Posterior cingulate gyrus (tissue), 11 donors: ENCODE data around the gene SSBP4.

Source experiments
- DNase-seq, 10 donors: peaks; one replicate each; pipeline versions ENCODE4 v3.0.0 to v3.0.0-alpha.2; 2020 to 2021; ENCODE audit warnings: mixed read lengths in 3 of 10
- intact Hi-C: fragments of 100-400 bp; cut with DNase I; formaldehyde crosslinking; loops from one replicate; pipeline ENCODE4 v1.15.1; 2023

The SSBP4 gene

DNA sequence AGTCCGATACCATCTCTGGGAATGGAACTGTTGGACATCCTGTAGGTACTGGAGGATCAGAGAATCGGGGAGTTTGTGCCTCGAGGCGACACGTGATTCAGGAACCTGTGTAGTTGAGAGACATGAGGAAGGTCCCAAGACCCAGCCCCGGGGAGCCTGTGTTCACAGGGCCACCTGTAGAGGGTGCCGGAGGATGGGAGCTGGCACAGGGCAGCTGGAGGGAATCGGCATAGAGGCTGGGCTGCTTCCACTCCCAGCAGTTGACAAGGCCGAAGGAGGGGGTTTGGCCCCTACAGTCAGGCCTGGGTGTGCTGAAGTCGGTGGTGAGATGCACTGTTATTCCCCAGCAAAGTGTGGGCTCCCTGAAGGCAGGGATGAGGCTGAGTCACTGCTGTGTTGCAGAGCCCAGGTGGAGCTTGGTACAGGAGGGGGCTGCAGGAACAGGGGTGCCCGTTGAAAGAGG is 21.2 kb downstream of the SSBP4 start:
- intact Hi-C loops: no loop called here
- DNase-seq: no peak

DNA sequence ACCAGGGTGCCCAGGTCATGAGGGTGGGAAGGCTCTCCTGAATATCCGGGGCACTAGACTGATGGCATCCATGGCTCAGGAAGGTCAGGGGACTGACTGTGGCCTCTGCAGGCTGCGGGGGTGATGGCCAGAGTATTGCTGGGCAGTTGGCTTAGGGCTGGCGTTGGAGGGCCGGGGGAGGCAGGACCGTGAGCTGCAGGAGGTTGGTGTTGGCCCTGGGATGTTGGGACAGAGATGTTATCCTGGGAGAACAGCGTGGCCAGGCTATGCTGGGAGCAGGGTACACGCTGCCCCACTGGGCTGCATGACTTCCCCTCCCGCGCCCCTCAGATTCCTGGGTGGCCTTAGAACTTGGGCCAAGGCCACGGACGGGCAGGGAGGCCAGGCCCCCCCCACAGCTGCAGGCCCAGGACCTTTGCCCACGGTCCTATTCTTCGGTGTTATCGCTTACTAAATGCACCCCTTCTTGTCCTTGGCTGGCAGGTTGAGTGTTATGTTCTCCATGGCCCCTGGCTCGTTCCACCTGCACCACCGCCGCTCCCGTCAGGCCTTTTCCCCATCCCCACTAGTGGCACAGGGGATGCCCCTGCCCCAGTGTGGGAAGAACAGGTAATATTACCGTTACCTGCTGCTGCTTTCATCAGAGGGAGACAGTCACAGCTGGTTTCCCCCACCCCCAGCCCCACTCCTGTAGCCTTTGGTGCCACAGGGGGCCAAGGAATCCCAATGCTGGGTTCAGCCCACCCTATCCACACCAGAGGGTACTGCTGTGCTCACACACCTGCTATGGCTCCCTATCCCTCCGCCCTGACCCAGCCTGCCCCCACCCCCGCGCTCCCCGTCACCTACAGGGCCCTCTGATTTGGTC is 22.0 kb downstream of the SSBP4 start:
- intact Hi-C loops: no loop called here
- DNase-seq: peak in 1 of 10 donors; percentile 67

DNA sequence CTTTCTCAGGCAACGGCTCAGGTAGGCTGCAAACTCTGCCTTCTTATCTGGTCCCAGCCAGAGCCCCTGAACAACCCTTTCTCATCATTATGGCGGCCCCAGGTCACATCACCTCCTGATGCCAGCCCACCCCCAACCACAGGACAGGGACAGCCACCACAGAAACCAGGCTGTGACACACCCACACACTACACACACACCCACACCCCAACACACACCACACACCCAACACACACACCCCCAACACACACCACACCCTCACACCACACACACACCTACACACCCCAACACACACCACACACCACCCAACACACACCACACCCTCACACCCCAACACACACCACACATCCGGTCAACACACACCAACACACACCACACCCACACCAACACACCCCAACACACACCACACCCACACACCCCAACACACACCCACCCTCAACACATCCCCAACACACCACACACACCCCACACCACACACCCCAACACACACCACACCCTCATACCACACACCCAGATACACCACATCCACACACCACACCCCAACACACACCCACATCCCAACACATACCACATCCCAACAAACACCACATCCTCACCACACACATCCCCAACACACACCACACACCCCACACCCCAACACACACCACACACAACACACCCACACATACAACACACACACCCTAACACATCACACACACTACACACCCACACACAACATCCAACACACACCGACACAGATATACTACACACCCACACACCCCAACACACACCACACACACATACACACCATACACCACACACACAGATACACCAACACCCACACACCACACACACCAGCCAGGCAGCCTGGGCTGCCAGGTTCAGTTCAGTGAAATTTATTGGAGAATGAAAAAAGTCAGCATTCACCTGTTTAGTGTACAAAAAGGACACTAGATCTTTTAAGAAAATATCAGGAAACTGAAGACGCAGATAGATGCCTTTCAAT is 22.9 kb downstream of the SSBP4 start:
- intact Hi-C loops: no loop called here
- no peak for DNase-seq

DNA sequence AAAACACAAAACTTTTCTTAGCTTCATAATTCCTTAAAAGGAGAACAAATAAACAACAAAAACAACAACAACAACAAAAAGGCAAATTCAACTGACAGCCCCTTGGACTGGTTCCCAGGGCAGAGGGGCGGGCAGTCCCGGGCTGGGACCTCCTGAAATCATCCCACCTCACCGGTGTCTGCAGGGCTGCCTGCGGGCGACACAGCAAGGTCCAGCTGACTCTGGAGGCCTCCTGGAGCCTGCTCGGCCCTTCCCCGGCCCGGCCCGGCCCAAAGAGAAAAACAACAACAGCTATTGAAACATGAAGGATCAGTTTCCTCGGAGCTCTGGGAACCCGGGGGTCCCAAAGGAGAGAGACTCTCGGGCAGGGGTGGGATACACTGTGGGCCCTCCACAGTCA is 23.7 kb downstream of the SSBP4 start:
- no peak for DNase-seq
- intact Hi-C loops: no loop called here

DNA sequence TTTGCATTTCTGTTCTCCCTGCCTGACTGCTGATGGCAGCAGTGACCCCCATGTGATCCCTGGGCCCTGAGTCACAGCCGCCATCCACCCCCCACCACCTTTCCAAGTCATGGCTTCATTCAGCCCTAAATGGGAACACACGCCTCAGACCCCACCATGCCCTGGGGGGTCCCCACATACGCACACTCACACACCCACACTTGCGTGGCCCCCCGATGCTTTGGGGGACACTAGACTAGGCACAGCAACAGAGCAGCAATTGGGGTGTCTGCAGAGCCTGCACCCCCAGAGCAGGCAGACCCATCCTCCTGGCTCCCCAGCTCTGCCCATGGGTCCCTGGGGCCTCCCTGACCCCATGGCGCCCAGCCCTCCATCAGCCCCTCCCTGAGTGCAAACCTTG is 24.2 kb downstream of the SSBP4 start:
- intact Hi-C loops: no loop called here
- DNase-seq: no peak

DNA sequence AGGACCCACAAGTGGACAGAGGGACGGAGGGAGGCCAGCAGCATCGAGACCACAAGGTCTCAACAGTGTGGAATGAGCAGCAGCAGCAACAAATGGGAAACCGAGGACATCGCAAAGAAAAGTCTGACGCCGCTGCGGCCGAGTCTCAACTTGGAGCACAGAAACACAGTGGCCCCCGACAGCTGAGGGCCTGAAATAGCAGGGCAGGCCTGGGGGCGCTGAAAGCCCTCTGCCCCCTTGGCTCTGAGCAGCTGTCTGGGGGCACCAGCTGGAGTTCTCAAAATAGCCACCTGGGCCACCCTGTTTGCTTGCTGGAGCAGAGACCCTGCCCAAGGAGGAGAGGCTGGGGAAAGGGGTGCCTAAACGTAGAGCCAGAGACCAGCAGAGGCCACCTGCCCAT is 24.6 kb downstream of the SSBP4 start:
- intact Hi-C loops: no loop called here

DNA sequence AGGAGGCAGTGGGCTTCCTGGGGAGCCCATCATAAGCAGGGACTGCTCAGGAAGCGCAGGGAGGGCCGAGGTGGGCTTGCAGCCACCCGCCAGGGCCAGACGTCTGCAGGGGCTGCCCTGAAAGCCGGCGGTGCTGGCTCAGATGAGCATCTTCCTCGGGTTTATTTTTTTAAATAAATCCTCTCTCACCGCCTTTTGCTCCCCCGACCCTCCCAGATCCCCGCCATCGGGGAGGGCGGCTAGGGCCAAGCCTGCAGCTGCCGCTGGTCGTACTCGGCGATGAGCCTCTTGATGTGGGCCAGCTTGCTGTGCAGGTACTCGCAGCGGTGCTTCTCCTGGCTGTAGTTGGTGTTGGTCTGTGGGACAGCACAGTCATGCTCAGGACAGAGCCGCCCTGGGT is 25.3 kb downstream of the SSBP4 start:
- intact Hi-C loops: no loop called here
- no peak for DNase-seq

More for the DNA sequence above, 24.6 kb downstream of the SSBP4 start:
- no peak for DNase-seq

DNA sequence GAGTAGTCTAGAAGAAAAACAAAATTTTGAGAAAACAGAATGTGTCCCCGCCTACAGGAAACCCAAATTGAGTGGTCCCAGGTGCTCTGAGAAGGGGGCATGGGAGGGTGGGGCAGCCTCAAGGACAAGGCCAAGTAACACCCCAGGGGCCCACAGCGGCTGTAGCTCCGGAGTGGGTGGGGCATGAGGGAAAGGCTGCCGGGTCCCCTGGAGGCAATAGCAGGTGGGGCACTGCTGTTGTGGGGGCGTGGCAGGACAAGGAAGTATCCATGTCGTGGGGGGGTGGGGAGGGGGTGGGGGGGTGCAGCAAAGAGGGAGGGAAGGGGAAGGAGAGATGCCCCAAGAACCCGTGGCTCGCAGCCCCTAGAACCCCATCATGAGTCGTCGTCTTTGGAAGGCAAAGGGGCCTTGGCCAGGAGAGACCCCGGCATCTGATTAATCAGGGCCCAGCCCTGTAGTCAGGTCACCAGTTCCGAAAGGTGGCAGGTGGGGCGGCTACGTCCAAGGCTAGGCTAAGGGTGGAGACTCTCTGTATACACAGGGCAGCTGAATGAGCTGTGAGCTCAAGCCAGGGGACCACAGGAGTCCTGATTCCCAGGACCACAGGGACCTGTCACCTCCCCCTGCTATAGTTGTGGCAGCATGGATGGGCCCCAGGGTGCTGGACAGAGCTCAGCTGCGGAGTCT is 26.2 kb downstream of the SSBP4 start:
- intact Hi-C loops: no loop called here
- DNase-seq: no peak

DNA sequence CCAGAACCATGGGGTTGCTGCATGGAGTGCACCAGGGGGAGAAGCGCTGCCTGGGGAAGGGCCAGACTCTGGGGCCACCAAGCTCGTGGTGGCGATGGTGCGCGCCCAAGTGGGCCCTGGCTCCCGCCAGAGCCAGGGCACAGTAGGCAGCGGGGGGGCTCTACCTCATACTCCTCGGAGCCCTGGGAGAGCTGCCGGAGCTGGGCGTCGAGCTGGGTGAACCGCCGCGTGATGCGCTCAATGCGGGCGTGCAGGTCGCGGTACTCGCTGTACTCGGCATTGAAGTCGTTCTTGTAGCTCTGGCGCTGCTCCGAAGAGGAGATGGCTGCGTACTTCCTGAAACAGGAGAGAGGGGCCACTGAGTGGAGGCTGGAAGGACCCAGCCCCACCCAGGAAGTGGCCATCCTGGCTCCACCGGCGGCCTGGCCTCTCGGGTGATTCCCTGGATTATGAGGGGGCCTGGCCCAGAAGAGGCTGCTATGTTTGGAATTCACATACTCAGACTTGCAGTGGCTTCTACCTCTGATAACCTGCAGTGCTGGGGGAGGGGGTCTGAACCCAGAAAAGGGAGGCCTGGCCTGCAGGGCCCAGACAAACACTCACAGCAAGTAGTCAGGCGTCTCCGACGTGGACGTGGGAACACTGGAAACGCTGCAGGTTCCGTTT is 27.1 kb downstream of the SSBP4 start:
- intact Hi-C loops: no loop called here
- DNase-seq: no peak

DNA sequence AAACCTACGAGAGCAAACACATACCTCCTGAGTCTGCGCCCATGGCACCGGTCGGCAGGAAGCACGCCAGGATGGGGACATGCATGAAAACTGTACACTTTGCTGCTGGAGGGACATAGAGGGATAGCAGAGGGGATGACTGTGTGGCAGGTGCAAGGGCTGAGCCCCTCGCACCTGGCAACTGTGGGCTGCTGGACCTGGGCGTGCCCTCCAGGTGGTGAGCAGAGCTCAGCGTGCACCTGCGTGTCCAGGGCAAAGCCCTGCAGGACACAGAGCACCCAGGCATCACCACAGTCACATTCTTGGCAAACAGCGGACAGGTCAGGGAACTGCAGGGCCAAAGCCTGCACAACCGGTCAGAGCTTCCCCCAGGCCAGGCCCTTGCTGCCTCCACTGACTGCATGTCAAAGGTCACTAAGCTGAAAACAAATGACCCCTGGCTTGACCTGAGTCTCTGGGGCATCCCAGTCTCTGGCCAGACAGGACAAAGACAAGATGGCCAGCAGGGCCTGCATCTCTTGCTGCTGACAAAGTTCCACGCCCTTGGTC is 27.7 kb downstream of the SSBP4 start:
- intact Hi-C loops: no loop called here
- DNase-seq: no peak

DNA sequence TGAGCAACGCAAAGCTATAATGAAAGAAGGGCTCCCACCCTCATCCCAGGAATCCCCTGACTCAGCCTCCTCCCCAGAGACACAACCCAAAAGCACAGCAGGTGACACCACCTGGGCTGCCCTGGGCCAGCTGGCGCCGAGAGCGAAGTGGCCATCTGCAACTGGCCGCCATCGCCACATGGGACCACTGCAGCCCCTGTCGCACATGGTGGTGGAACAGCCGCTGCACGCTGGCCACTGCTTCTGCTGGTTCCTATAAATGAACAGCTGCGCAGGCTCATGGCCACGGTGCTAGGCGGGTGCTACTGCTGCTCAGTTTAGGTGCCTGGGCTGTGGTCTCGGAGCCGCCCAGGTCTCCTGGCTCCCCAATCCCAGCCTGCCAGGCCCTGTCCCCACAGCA is 30.4 kb downstream of the SSBP4 start:
- intact Hi-C loops: no loop called here
- no peak for DNase-seq

DNA sequence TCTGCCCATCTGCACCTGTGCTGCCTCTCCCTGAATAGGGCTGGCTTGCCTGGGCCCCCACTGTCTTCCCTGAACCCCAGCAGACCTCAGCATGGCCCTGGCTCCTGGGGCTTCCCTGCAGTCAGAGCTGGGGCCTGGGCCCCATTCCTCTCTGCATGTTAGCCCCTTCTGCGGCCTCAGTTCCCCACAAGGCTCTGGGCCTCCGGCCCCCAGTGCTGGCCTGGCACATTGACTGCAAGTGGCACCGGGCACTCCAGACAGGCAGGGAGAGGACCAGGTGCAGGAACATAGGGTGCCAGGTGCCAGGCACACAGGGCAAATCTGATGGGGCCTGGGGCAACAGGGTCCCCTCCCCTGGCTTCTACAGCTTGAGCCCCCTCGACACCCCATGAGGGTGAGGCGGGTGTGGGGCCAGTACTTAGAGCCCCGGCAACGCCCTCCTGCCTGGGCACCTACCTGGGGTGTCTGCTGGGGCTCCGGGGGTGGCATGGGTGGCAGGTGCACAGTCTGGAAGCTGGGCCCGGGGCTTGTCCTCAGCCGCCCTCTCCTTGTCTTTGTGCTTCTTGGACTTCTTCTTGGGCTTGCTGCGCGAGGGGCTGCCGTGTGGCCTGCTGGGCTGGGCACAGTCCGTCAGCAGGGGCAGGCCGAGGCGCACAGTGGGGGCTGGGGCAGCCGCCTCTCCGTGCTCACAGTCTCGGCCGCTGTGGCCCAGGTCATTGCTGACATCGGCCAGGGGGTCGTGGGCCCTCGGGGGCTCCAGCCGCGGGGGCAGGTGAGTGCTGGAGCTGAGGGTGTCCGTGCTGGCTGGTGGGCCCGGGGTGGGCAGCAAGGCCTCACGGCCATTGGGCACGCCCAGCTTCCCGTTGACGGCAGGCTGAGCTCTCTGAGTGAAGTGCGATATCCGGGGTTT is 31.1 kb downstream of the SSBP4 start:
- no peak for DNase-seq
- intact Hi-C loops: loop anchor here (10.0 kb wide), 1 partner anchor 395 kb away; no protein-coding TSS in a partner anchor

DNA sequence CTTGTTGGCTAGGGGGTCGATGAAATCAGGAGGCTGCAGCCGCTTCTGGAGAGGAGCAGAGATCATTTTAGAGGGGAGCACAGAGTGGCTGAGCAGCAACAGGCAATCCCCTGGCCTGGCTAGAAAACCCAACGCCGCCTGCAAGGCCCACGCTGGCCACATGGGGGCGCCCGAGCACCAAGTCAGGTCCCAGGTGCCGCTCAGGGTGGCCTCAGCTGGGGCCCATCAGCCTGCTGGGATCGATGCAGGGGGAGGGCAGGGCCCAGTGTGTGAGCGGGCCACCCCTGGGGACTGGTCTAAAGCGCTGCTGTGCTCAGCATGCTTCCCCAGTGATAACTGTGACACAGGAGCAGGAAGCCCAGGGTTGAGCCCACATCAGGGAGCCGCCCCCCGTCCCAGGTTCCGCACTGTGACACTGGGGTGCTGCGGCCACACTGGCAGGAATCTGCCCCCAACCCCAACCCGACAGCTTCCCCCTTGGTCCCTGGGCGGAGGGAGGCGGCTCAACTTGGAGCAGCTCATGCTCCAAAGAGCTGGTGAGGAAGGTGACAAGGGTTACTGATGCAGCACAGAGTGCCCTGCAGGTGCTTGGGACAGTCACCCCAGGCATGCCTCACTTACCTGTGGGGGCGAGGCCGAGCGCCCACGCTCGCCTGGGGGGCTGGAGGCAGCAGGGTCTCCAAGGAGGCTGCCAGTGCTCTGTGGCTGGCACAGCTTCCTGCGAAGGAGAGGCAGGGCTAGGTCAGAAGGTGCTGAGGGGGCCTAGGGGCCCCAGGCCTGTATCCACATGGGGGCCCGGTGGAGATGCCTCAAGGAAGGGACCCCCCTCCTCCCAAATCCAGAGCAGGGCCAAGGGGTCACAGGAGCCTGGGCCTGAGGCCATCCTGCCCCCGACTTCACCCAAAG is 32.0 kb downstream of the SSBP4 start:
- peak; percentile 78 to 98 (median 94) for DNase-seq
- intact Hi-C loops: loop anchor here (10.0 kb wide), 1 partner anchor 394 kb away; no protein-coding TSS in a partner anchor

DNA sequence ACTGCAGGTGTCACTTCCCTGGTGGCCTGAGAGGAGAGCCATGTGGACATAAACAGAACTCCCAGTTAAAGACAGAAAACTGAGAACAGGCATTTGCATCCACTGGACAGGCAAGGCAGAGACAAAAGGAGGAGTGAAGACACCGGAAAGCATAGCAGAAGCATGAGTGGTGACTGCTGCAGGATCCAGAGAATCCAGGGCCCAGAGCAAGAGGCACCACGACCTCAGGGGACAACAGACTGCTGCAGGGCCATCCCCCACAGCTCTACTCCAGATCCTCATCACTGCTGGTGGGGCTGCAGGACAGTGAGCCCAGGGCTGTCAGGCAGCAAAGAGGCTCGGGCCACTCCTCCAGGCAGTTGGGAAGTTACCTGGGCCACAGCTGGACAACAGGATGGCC is 33.2 kb downstream of the SSBP4 start:
- intact Hi-C loops: loop anchor here (10.0 kb wide), 1 partner anchor 392 kb away; no protein-coding TSS in a partner anchor
- DNase-seq: no peak

DNA sequence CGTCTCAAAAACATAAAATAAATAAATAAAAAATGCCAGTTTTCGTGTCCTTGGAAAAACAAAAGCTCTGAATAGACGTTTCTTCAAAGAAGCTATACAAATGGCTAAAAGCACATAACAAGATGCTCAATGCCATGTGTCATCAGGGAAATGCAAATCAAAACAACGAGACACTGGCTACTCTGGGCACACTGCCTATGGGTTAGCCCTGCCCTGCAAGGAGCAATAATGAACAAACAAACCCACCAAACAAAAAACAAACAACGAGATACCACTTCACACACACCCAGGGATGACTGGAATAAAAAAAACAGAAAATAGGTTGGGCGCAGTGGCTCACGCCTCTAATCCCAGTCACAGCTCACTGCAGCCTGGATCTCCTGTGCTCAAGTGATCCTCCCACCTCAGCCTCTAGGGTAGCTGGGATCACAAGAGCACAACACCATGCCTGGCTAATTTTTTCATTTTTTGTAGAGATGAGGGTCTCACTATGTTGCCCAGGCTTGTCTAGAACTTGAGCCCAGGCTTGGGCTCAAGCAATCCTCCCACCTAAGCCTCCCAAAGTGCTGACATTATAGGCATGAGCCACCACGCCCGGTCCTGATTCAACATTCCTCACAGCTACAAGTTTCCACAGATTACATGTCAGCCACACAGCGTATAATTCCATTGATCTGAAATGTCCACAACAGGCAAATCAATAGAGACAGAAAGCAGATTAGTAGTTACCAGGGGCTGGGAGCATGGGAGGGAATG is 34.2 kb downstream of the SSBP4 start:
- DNase-seq: no peak
- intact Hi-C loops: loop anchor here (10.0 kb wide), 1 partner anchor 391 kb away; no protein-coding TSS in a partner anchor

DNA sequence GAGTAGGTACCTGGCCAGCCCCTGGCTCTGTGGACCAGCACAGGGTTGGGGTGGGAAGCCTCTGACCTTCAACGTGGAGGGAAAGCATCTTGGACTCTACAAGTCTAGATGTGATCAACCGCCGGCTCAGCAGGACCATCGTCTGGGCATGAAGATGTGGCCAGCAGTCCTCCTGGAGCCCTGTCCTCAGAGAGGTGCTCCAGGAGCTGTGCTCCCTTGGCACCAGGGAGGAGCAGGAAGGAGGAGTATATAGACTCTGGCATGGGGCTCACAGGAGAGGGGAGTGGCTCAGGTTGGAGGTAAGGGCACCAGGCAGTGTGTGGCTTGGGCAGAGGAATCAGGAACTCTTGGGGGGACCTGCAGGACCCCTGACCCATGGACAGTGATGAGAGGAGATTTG is 37.1 kb downstream of the SSBP4 start:
- no peak for DNase-seq
- intact Hi-C loops: loop anchor here (5.0 to 10.0 kb wide), 2 partner anchors 131 to 389 kb away; partner anchors contain the start of gene REX1BD

DNA sequence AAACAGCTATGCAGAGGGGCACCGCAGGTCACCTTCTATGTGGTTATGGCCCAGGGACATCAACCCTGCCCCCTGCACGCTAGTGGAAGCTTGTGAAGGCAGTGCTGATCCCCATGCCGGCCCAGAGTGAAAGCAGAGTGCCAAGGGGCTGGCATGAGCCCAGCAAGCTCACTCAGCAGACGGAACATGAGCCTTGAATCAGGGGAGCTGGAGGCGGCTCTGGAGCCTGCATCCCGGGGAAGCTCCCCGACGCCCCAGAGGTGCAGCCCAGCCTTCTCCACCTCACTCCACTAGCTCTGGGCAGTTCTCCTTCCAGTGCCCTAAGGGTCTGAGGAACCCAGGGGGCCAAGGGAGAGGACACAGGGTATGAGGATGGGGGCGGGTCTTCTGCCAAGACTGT is 37.8 kb downstream of the SSBP4 start:
- intact Hi-C loops: loop anchor here (5.0 to 10.0 kb wide), 2 partner anchors 130 to 388 kb away; partner anchors contain the start of gene REX1BD
- peak in 9 of 10 donors; percentile 59 to 96 (median 74) for DNase-seq
